OCI-LY1 (cell line): ENCODE results near the gene C6orf141.

Source experiments
- EZH2 ChIP-seq: fragments of 200-600 bp; sonication (generic), shearing (Covaris generic); IDR thresholded peaks from 2 replicates; pipeline ENCODE4 v1.8.0; 2017; ENCODE audit warnings: borderline replicate concordance, mixed run types, mild to moderate bottlenecking, antibody characterized with exemption, low read length, moderate library complexity, mixed read lengths
- TF ChIP-seq, protein P1 (sequence below): fragments of 200-600 bp; sonication (generic), shearing (Covaris generic); IDR thresholded peaks from 2 replicates; pipeline ENCODE4 v1.5.1; 2017; ENCODE audit warnings: mild to moderate bottlenecking, antibody characterized with exemption, low read length, moderate library complexity, mixed read lengths

DNA sequence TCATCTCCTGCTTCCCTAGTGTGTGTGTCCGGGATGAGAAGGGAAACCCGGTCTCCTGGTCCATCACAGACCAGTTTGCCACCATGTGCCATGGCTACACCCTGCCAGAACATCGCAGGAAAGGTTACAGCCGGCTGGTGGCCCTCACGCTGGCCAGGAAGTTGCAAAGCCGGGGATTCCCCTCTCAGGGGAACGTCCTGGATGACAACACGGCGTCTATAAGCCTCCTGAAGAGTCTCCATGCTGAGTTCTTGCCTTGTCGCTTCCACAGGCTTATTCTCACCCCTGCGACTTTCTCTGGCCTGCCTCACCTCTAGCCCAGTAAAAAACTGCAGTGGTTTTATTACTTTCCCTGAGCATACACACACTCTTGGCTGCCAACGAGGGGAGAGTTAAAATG, 23.9 kb upstream of the C6orf141 start:
- TF ChIP-seq, protein P1, sequence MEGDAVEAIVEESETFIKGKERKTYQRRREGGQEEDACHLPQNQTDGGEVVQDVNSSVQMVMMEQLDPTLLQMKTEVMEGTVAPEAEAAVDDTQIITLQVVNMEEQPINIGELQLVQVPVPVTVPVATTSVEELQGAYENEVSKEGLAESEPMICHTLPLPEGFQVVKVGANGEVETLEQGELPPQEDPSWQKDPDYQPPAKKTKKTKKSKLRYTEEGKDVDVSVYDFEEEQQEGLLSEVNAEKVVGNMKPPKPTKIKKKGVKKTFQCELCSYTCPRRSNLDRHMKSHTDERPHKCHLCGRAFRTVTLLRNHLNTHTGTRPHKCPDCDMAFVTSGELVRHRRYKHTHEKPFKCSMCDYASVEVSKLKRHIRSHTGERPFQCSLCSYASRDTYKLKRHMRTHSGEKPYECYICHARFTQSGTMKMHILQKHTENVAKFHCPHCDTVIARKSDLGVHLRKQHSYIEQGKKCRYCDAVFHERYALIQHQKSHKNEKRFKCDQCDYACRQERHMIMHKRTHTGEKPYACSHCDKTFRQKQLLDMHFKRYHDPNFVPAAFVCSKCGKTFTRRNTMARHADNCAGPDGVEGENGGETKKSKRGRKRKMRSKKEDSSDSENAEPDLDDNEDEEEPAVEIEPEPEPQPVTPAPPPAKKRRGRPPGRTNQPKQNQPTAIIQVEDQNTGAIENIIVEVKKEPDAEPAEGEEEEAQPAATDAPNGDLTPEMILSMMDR, result no peak
- TF ChIP-seq EZH2, result no peak
